ENCODE results near the gene ARGLU1.

DNA sequence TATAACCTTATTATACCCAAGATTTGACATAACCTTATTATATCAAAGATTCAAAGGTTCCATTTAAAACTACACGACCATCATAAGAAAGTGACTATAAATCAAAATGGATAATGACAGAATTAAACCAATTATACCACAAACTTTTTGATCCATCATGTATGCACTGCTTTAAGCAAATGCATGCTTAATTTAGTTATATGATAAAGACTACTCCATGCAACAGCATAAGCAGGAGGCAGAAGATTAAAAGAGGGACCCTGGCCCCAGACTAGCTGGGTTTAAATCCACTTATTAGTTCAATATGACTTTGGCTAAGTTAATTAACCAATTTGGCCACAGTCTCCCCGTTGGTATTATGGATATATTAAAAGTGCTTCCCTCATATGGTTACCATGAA is 43.8 kb downstream of the ARGLU1 start:
- no peak for TF ChIP-seq CTCF (IDR thresholded peaks at IDR 0.05; ENCODE audit: insufficient read depth, low read length, poor library complexity, severe bottlenecking)
- TF ChIP-seq EZH2phosphoT487 (conservative IDR thresholded peaks at IDR 0.05; ENCODE audit: low read length) = no peak
